ENCODE results near the gene WFDC9.
A peak's percentile ranks its signal among the peaks of the same experiment; 100 is the strongest.
"Not testable (repeated sequence)": the region's sequence is repeated elsewhere in the genome, so short reads cannot be mapped to it uniquely, and the experiment has no call there.

WFDC9 gene

DNA sequence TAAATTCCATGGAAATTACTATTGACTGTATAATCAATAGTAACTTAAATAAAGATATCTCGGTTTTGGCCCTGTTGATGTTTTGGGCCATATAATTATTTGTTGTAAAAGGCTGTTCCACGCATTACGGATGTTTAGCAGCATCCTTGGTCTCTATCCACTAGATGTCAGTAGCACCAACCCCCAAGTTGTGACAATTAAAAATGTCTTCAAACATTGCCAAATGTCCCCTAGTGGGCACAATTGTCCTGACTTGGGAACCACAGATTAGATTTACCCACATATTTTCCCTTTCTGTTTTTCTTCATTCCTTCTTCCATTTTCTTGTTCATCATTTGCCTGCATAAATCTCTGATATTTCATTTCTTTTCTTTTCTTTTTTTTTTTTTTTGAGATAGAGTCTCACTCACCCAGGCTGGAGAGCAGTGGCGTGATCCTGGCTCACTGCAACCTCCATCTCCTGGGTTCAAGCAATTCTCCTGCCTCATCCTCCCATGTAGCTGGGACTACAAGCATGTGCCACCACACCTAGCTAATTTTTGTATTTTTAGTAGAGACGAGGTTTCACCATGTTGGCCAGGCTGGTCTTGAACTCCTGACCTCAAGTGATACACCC lies 38.4 kb downstream of the WFDC9 start:
- DNase-seq (ENCODE audit: low read depth in 2 of 2), result peak; percentile 16 to 24

DNA sequence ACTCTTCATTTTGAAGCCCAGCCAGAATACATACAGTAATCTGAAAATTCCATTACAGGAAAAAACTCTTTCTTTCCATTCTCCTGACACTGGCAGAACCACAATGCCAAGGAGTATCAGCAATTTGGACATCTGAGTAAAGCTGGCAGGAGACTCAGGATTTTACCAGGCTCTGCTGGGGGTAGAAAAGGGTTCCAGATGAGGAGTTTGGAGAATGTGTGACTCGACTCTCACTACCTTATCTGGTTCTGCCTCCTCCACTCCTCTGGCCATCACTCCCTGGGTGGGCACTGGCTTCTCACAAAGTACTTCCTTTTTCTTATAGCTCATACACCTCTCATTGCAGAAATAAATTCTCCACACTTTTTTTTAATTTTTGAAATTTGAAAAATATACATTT lies 41.4 kb downstream of the WFDC9 start:
- DNase-seq (ENCODE audit: low read depth in 2 of 2), result no peak

DNA sequence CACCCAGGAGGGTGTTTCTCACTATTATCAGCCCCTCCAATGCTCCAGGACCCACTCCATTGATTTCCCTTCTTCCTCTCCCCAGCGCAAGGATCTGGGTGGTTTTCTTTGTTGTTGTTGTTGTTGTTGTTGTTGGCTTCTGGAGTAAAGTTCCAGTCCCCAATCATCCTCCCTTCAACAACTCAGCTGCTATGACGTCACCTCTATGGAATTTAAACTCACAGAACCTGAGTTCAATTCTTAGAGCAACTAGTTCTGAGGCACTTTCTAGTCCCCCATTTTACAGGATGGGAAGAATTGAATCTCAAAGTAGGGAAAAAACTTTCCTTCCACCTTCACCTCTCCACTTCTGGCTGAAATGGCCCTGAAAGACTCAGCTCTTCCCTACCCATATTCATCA lies 42.3 kb downstream of the WFDC9 start:
- no peak for DNase-seq (ENCODE audit: low read depth in 2 of 2)

DNA sequence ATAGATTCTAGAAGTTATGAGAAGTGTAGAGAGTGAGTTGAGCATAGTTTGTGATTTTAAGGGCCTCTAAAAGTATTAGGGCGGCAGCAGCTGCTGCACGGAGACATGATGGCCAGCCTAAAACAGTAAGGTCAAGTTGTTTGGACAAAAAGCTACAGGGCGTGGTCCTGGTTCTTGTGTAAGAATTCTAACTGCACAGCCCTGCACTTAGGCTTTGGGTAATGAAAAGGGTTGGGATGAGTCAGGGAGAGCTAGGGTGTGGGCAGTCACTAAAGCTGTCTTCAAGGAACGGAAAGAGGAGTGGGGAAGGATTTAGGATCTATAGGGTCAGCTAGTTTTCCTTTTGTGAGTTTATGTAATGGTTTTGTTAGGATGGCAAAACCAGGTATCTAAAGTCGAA lies 45.1 kb downstream of the WFDC9 start:
- DNase-seq (ENCODE audit: low read depth in 2 of 2), result not testable (repeated sequence)

DNA sequence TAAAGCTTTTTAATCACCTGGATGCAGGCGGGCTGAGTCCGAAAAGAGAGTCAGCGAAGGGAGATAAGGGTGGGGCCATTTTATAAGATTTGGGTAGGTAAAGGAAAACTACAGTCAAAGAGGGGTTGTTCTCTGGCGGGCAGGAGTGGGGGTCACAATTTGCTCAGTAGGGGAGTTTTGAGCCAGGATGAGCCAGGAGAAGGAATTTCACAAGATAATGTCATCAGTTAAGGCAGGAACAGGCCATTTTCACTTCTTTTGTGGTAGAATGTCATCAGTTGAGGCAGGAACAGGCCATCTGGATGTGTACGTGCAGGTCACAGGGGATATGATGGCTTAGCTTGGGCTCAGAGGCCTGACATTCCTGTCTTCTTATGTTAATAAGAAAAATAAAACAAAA lies 46.8 kb downstream of the WFDC9 start:
- not testable (repeated sequence) for DNase-seq (ENCODE audit: low read depth in 2 of 2)

DNA sequence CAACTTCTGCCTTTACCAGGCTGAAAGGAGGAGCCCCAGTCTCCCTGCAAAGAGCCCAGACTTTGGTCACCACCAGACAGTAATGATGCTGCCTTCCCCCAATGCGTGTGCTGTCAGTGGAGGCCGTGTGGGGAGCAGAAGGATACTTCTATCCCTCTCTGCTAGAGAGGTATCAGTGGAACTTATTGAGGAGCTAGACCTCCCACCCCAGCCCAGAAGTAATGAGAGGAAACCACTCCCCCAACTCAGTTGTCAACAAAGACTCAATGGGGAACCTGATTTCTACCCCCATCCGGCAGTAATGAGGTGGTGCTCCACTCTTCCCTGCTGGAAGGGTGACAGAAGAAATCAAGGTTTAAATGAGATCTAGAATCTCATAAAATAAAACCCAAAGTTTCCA lies 47.6 kb downstream of the WFDC9 start:
- DNase-seq (ENCODE audit: low read depth in 2 of 2), result no peak

DNA sequence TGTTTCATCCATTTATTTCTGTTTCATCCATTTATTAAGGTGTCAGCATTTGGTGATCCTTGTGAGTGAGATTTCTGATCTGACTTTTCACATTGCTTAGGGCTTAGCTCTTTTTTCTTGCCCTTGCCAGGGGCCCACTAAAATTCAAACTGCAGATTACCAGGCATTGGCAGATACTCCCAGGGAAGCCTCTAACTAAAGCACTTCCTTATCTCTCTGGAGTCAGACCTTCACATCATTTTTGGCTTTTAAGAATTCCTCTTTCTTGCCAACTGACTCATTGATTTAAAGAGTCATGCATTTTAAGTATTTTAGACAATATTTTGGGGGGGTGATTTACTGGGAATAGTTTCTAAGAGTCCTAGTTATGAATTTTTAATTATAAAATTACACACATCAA lies 49.4 kb downstream of the WFDC9 start:
- no peak for DNase-seq (ENCODE audit: low read depth in 2 of 2)

DNA sequence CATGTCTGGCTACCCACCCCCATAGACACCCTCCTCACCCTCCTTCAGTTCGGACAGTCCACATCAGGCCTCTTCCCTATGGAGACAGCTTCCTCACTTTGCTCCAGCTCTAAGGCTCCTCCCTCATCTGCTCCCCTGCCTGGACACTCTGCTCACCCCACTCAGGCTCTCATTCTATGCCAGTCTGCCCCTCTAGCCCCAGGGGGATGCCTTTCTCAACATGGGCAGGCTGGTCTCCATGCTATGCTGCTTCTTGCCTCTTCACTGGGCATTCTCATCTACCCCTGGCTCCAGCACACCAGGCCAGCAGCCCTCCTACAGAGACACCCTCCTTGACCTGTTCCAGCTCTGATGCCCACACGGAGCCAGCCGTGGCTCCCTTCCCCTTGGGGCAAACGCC lies 51.9 kb downstream of the WFDC9 start, which contains the start of gene WFDC8:
WFDC8 (minus strand) TSS at position 101 of the 400 bp plus-strand sequence; CDS start at position 64, 37 bp downstream.
- DNase-seq (ENCODE audit: low read depth in 2 of 2), result no peak

DNA sequence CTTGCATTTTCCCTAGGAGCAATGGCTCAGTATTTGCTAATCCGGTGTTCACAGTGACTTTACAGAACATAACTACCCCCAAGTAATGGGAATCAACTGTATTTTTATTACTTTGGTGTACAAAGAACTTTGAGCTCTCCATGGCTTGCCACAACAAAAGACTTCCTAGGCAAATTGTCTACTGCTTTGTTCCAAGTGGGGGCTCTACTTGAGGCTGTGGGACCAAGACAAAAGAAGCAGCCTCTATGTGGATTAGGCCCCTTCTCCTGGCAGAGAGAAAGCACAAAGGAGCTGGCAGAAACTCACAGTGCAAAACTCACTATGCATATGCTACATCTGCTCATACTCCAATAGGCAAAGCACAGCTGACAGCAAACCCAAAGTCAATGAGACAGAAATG lies 52.9 kb downstream of the WFDC9 start:
- no peak for DNase-seq (ENCODE audit: low read depth in 2 of 2)

DNA sequence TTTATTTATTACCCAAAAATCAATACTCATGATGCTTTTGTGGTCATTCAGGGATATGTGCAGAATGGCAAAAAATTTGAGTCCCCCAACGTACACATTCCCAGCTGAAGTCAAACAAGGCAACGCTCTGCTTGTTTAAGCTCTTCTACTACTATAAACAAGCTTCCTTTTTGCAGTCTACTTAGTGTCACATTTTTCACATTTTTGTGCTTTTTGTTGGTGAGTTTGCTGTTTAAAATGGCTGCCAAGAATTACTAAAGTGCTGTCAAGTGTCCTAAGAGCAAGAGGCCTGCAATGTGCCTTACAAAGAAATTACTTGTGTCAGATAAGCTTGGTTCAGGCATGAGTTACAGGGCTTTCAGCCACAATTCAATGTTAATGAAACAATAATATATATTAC lies 54.1 kb downstream of the WFDC9 start:
- DNase-seq (ENCODE audit: low read depth in 2 of 2), result no peak

DNA sequence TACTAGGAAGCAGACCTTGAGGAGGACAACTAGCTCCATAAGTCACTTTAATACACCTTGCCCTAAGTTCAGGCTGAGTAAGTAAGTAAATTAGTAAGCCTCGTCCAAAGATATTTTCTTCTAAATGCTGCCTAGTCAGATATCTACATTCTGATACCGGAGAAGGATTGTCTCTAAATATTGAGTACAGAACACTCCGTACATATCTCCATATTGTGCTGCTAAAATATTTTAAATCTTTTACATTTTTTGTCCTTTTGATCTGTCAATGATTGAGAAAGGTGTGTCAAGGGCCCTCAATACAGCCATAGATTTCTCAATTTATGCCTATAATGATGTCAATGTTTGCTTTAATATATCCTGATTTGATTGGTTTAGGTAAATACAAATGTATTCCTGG lies 55.2 kb downstream of the WFDC9 start:
- no peak for DNase-seq (ENCODE audit: low read depth in 2 of 2)

DNA sequence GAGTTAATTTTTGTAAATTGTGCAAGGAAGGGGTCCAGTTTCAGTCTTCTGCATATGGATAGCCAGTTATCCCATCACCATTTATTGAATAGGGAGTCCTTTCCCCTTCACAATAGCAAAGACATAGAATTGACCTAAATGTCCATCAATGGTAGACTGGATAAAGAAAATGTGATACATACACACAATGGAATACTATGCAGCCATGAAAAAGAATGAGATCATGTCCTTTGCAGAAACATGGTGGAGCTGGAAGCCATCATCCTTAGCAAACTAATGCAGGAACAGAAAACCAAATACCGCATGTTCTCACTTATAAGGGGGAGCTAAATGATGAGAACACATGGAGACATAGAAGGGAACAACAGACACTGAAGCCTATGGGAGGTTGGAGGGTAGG lies 61.4 kb downstream of the WFDC9 start:
- not testable (repeated sequence) for DNase-seq (ENCODE audit: low read depth in 2 of 2)

DNA sequence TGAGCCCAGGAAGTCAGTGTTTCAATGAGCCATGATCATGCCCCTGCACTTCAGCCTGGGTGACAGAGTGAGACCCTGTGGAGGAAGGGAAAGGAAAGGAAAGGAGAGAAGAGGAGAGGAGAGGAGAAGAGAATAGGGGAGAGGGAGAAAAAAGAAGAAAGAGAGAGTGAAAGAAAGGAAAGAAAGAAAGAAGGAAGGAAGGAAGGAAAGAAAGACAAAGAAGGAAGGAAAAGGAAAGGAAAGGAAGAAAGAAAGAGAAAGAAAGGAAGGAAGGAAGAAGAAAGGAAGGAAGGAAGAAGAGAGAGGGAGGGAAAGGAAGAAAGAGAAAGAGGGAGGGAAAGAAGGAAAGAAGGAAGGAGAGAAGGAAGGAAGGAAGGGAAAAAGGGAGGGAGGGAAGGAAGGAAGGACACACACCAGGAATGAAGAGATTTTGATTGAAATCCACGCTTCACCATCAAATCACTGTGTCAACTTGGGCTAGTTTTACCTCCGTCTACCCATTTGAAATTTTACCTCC lies 66.3 kb downstream of the WFDC9 start:
- no peak for DNase-seq (ENCODE audit: low read depth in 2 of 2)
